GM19324 (cell line): ENCODE results near the gene TRIAP1.

Source experiments
- ATAC-seq: cut with Tn5 transposase; IDR thresholded peaks from one replicate; pipeline ENCODE4 v1.9.1; 2021; ENCODE audit warnings: mild to moderate bottlenecking, moderate library complexity; ENCODE audit not compliant: unreplicated experiment, low FRiP score

TRIAP1 gene

GRCh38 chr12:120437735-120438494 lies 8.3 kb downstream of the TRIAP1 start, which contains the start of gene COX6A1:
Gene COX6A1 (plus strand): TSS chr12:120438113. CDS start chr12:120438127, 14 bp downstream.
- ATAC-seq, result peak; percentile 98

- ATAC-seq, result no peak
Measured at GRCh38 chr12:120432772-120433525, 13.2 kb downstream of the TRIAP1 start.

- no peak for ATAC-seq
Measured at GRCh38 chr12:120429368-120429767, 16.8 kb downstream of the TRIAP1 start.

- ATAC-seq, result no peak
Measured at GRCh38 chr12:120428597-120429229, 17.5 kb downstream of the TRIAP1 start.

- no peak for ATAC-seq
Measured at GRCh38 chr12:120425797-120426196, 20.4 kb downstream of the TRIAP1 start.

- no peak for ATAC-seq
Measured at GRCh38 chr12:120422892-120423456, 23.2 kb downstream of the TRIAP1 start.

GRCh38 chr12:120421701-120422100 lies 24.5 kb downstream of the TRIAP1 start:
- ATAC-seq, result no peak

GRCh38 chr12:120417917-120418580 lies 28.1 kb downstream of the TRIAP1 start:
- no peak for ATAC-seq

- ATAC-seq, result no peak
Measured at GRCh38 chr12:120416490-120417216, 29.5 kb downstream of the TRIAP1 start.

- ATAC-seq, result no peak
Measured at GRCh38 chr12:120413901-120414695, 32.1 kb downstream of the TRIAP1 start.

- no peak for ATAC-seq
Measured at GRCh38 chr12:120412421-120412820, 33.8 kb downstream of the TRIAP1 start.

GRCh38 chr12:120408771-120409170 lies 37.4 kb downstream of the TRIAP1 start:
- no peak for ATAC-seq

- ATAC-seq, result no peak
Measured at GRCh38 chr12:120406553-120406952, 39.6 kb downstream of the TRIAP1 start.

GRCh38 chr12:120406069-120406468 lies 40.1 kb downstream of the TRIAP1 start:
- no peak for ATAC-seq

- no peak for ATAC-seq
Measured at GRCh38 chr12:120404271-120404670, 41.9 kb downstream of the TRIAP1 start.

GRCh38 chr12:120403869-120404268 lies 42.3 kb downstream of the TRIAP1 start:
- ATAC-seq, result no peak

- ATAC-seq, result no peak
Measured at GRCh38 chr12:120402217-120402616, 44.0 kb downstream of the TRIAP1 start.

GRCh38 chr12:120399531-120399930 lies 46.7 kb downstream of the TRIAP1 start:
- no peak for ATAC-seq
